H9 (cell line): ENCODE data around the gene BEX3. TPM values are rescaled to one million over a fixed set of nuclear protein-coding genes. Genes with fewer than 3 reads are reported as not detected.

ENCODE experiments used
- DNase-seq: peaks from one replicate; pipeline ENCODE4 v3.0.0-alpha.2; 2017
- H2AFZ ChIP-seq: one replicate; pipeline ENCODE4 v1.6.1; 2013; ENCODE audit warnings: mild to moderate bottlenecking, low read length, control low read depth, moderate library complexity
- H2AK5ac ChIP-seq: 2 replicates; pipeline ENCODE4 v1.6.1; 2013; ENCODE audit warnings: low read length, control low read depth, mixed read lengths; ENCODE audit not compliant: insufficient read length
- H2BK120ac ChIP-seq: one replicate; pipeline ENCODE4 v1.6.1; 2013; ENCODE audit warnings: low read depth, mild to moderate bottlenecking, low read length, control low read depth, inconsistent platforms; ENCODE audit not compliant: poor library complexity, severe bottlenecking
- H2BK12ac ChIP-seq: 2 replicates; pipeline ENCODE4 v1.6.1; 2013; ENCODE audit warnings: low read length, control low read depth, mixed read lengths, low read depth; ENCODE audit not compliant: insufficient read length
- H2BK15ac ChIP-seq: 2 replicates; pipeline ENCODE4 v1.6.1; 2013; ENCODE audit warnings: low read depth, low read length, control low read depth
- H2BK20ac ChIP-seq: one replicate; pipeline ENCODE4 v1.6.1; 2013; ENCODE audit warnings: low read depth, mild to moderate bottlenecking, low read length, control low read depth, inconsistent platforms; ENCODE audit not compliant: poor library complexity, severe bottlenecking
- H2BK5ac ChIP-seq: 2 replicates; pipeline ENCODE4 v1.6.1; 2013; ENCODE audit warnings: low read length, control low read depth, mixed read lengths; ENCODE audit not compliant: insufficient read length
- H3K14ac ChIP-seq: 2 replicates; pipeline ENCODE4 v1.6.1; 2013; ENCODE audit warnings: low read length, control low read depth; ENCODE audit not compliant: insufficient read depth
- H3K18ac ChIP-seq: 2 replicates; pipeline ENCODE4 v1.6.1; 2013; ENCODE audit warnings: low read depth, mild to moderate bottlenecking, mixed read lengths, low read length, control low read depth; ENCODE audit not compliant: insufficient read length
- H3K23ac ChIP-seq: 2 replicates; pipeline ENCODE4 v1.6.1; 2013; ENCODE audit warnings: low read length, control low read depth, mixed read lengths, low read depth; ENCODE audit not compliant: insufficient read length
- H3K23me2 ChIP-seq: 2 replicates; pipeline ENCODE4 v1.6.1; 2013; ENCODE audit warnings: low read depth, mild to moderate bottlenecking, mixed read lengths, low read length, control low read depth; ENCODE audit not compliant: insufficient read length, poor library complexity, severe bottlenecking
- H3K27ac ChIP-seq: 2 replicates; pipeline ENCODE4 v1.5.1; 2013; ENCODE audit warnings: low read length, control low read depth, mixed read lengths, low read depth; ENCODE audit not compliant: insufficient read length
- H3K27me3 ChIP-seq: 2 replicates; pipeline ENCODE4 v1.6.1; 2013; ENCODE audit warnings: low read length, control low read depth, inconsistent platforms; ENCODE audit not compliant: insufficient read depth
- H3K4ac ChIP-seq: 2 replicates; pipeline ENCODE4 v1.6.1; 2013; ENCODE audit warnings: low read depth, mild to moderate bottlenecking, control low read depth, inconsistent platforms, low read length, moderate library complexity
- H3K4me1 ChIP-seq: 2 replicates; pipeline ENCODE4 v1.6.1; 2013; ENCODE audit warnings: low read length, control low read depth, inconsistent platforms; ENCODE audit not compliant: insufficient read depth
- H3K4me2 ChIP-seq: 2 replicates; pipeline ENCODE4 v1.6.1; 2013; ENCODE audit warnings: low read length, control low read depth, mixed read lengths; ENCODE audit not compliant: insufficient read length, insufficient read depth
- H3K56ac ChIP-seq: 2 replicates; pipeline ENCODE4 v1.6.1; 2013; ENCODE audit warnings: low read depth, mild to moderate bottlenecking, mixed read lengths, low read length, control low read depth; ENCODE audit not compliant: insufficient read length
- H3K79me1 ChIP-seq: 2 replicates; pipeline ENCODE4 v1.6.1; 2013; ENCODE audit warnings: low read depth, mild to moderate bottlenecking, moderate library complexity, low read length, control low read depth, inconsistent platforms; ENCODE audit not compliant: insufficient read depth, poor library complexity, severe bottlenecking
- H3K79me2 ChIP-seq: 2 replicates; pipeline ENCODE4 v1.6.1; 2013; ENCODE audit warnings: low read length, control low read depth, inconsistent platforms; ENCODE audit not compliant: insufficient read depth
- H3K9ac ChIP-seq: 2 replicates; pipeline ENCODE4 v1.6.1; 2013; ENCODE audit warnings: low read length, control low read depth, mixed read lengths; ENCODE audit not compliant: insufficient read length; ENCODE audit errors: extremely low read depth
- H3K9me3 ChIP-seq: one replicate; pipeline ENCODE4 v1.6.1; 2013; ENCODE audit warnings: low read depth, low read length, inconsistent platforms; ENCODE audit not compliant: control insufficient read depth
- H3T11ph ChIP-seq: one replicate; pipeline ENCODE4 v1.6.1; 2013; ENCODE audit warnings: mild to moderate bottlenecking, low read length, control low read depth, inconsistent platforms
- H4K20me1 ChIP-seq: one replicate; pipeline ENCODE4 v1.6.1; 2013; ENCODE audit not compliant: control insufficient read depth, insufficient read length, insufficient read depth
- H4K5ac ChIP-seq: 2 replicates; pipeline ENCODE4 v1.6.1; 2013; ENCODE audit warnings: low read depth, mild to moderate bottlenecking, mixed read lengths, low read length, control low read depth; ENCODE audit not compliant: insufficient read length
- H4K8ac ChIP-seq: replicated peaks from 2 replicates; pipeline ENCODE4 v1.6.1; 2013; ENCODE audit warnings: low read length, control low read depth, mixed read lengths, low read depth; ENCODE audit not compliant: insufficient read length
- H4K91ac ChIP-seq: 2 replicates; pipeline ENCODE4 v1.6.1; 2013; ENCODE audit warnings: low read depth, mild to moderate bottlenecking, moderate library complexity, mixed read lengths, low read length, control low read depth; ENCODE audit not compliant: insufficient read length
- H3K27ac Mint-ChIP-seq, 3 experiments: 2 replicates in 2 of 3; 3 replicates in 1 of 3; pipeline ENCODE4 v1.8.0; 2020 to 2021; ENCODE audit warnings: mixed read lengths in 3 of 3, mild to moderate bottlenecking in 1 of 3, moderate library complexity in 1 of 3
- H3K27me3 Mint-ChIP-seq: 2 replicates; pipeline ENCODE4 v1.8.0; 2021; ENCODE audit warnings: low read depth, mild to moderate bottlenecking, moderate library complexity, mixed read lengths
- H3K36me3 Mint-ChIP-seq, 3 experiments: 2 replicates in 2 of 3; 3 replicates in 1 of 3; pipeline ENCODE4 v1.8.0; 2020 to 2021; ENCODE audit warnings: low read depth in 3 of 3, mixed read lengths in 3 of 3; ENCODE audit not compliant: insufficient read depth in 1 of 3
- H3K4me1 Mint-ChIP-seq, 2 experiments: 2 replicates each; pipeline ENCODE4 v1.8.0; 2020; ENCODE audit warnings: mixed read lengths in 2 of 2
- H3K4me3 Mint-ChIP-seq, 2 experiments: 2 replicates in 1 of 2; 3 replicates in 1 of 2; pipeline ENCODE4 v1.8.0; 2020 to 2021; ENCODE audit warnings: mild to moderate bottlenecking in 2 of 2, mixed read lengths in 2 of 2, moderate library complexity in 1 of 2
- H3K9me3 Mint-ChIP-seq, 2 experiments: 2 replicates in 1 of 2; 3 replicates in 1 of 2; pipeline ENCODE4 v1.8.0; 2020; ENCODE audit warnings: mild to moderate bottlenecking in 2 of 2, mixed read lengths in 2 of 2, moderate library complexity in 1 of 2
- CTCF ChIP-seq: fragments of 200-600 bp; sonication (generic); conservative IDR thresholded peaks from 3 replicates; pipeline ENCODE4 v1.8.0; 2021; ENCODE audit warnings: antibody characterized with exemption, mild to moderate bottlenecking
- WGBS: extraction: QIAGEN DNeasy Blood & Tissue Kit; methylation state at CpG from one replicate; pipeline ENCODE4 v1.1.7; 2013; ENCODE audit warnings: missing lambda C conversion rate, low lambda C conversion rate, mixed read lengths; ENCODE audit not compliant: insufficient read length; ENCODE audit errors: extremely low coverage; 5-methylcytosine and 5-hydroxymethylcytosine counted together
- total RNA-seq: library from RNA; stranded (reverse); gene quantifications from 2 replicates; pipeline ENCODE4 v1.2.1, GENCODE V29; 2021

BEX3 gene
- total RNA-seq, 1 experiment from 2014 or later, result 305 TPM

DNA sequence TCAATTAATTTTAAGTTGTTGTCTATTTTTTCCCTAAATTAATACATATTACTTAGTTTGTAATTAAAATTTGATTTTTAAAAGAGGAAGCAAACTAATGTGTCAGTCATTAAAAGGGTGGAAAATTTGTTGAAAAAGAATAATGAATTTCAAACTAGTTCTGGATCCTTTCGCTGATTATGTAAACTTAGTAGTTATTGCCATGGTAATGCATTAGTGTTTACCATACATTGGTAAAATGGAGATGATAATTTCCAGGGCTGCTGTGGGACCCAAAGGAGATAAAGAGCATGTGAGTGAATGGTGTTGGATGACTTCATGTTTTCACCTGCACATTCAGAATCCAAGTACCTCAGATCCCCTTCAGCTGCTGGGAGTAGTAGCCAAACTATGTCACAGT, 6.5 kb downstream of the BEX3 start:
- no peak for DNase-seq
- no peak overlapping the region for H3T11ph ChIP-seq
- no peak overlapping the region for H3K4me2 ChIP-seq
- H3K18ac ChIP-seq, result no peak overlapping the region
- Mint-ChIP-seq H3K27me3 (no peaks in the 10 kb centered on the region), H3K4me1 (peaks cover 0 to 2% of the 10 kb centered on the region in 2 experiments; a peak in 1 of 4 replicates), H3K9me3 (peaks cover 2 to 49% of the 10 kb centered on the region in 2 experiments; a peak in 3 of 5 replicates), H3K4me3 (no peak overlapping the region), H3K27ac (no peak overlapping the region), H3K36me3 (peaks cover 14 to 16% (median 15%) of the 10 kb centered on the region in 3 experiments)
- no peaks in the 10 kb centered on the region for H3K27me3 ChIP-seq
- no peak overlapping the region for H2BK5ac ChIP-seq
- H2AFZ ChIP-seq, result no peak overlapping the region
- H2BK15ac ChIP-seq, result no peak overlapping the region
- no peak for TF ChIP-seq CTCF
- no peak overlapping the region for H2BK120ac ChIP-seq
- no CpG with 5 or more reads among the region's 1 CpG for WGBS
- H3K14ac ChIP-seq, result no peak overlapping the region
- H2AK5ac ChIP-seq, result no peak overlapping the region
- H3K4ac ChIP-seq, result no peak overlapping the region
- no peak overlapping the region for H4K91ac ChIP-seq
- H3K79me2 ChIP-seq, result no peaks in the 10 kb centered on the region
- no peaks in the 10 kb centered on the region for H3K4me1 ChIP-seq
- H3K9me3 ChIP-seq, result no peaks in the 10 kb centered on the region
- no peak overlapping the region for H4K5ac ChIP-seq
- no peak overlapping the region for H2BK12ac ChIP-seq
- no peak overlapping the region for H3K9ac ChIP-seq
- no peaks in the 10 kb centered on the region for H4K20me1 ChIP-seq
- no peak overlapping the region for H3K56ac ChIP-seq
- H3K23ac ChIP-seq, result no peak overlapping the region
- no peak overlapping the region for H3K27ac ChIP-seq
- no peaks in the 10 kb centered on the region for H3K79me1 ChIP-seq
- H4K8ac ChIP-seq, result no peak overlapping the region
- no peak overlapping the region for H2BK20ac ChIP-seq
- H3K23me2 ChIP-seq, result no peaks in the 10 kb centered on the region
